HL-60 (cell line): ENCODE measurements around the gene ADAMTS1.

Experiments used
- DNase-seq, 2 experiments: peaks; one replicate each; pipeline ENCODE4 v3.0.0-alpha.2; 2010 to 2020; ENCODE audit warnings: low read depth in 1 of 2, low spot score in 1 of 2
- H3K27ac ChIP-seq: fragments of 250-450 bp; sonication (Bioruptor Pico); replicated peaks from 2 replicates; pipeline ENCODE4 v1.5.1; 2020; ENCODE audit warnings: mild to moderate bottlenecking, moderate library complexity
- H3K27me3 ChIP-seq: fragments of 250-450 bp; sonication (Bioruptor Pico); 2 replicates; pipeline ENCODE4 v1.5.1; 2021; ENCODE audit warnings: mild to moderate bottlenecking, moderate library complexity; ENCODE audit not compliant: insufficient read depth, poor library complexity, severe bottlenecking
- H3K4me3 ChIP-seq: replicated peaks from 2 replicates; pipeline ENCODE4 v1.5.1; 2011; ENCODE audit warnings: mild to moderate bottlenecking, control low read depth, low read length; ENCODE audit not compliant: insufficient read depth
- CTCF ChIP-seq: IDR thresholded peaks from one replicate; pipeline ENCODE4 v1.5.1; 2011; ENCODE audit warnings: low read length, control low read depth, inconsistent platforms; ENCODE audit not compliant: insufficient read depth
- GABPA ChIP-seq: IDR thresholded peaks from 2 replicates; pipeline ENCODE4 v1.6.1; 2012; ENCODE audit warnings: low read depth
- POLR2AphosphoS5 ChIP-seq: IDR thresholded peaks from 2 replicates; pipeline ENCODE4 v1.6.1; 2012; ENCODE audit warnings: low read depth
- REST ChIP-seq: IDR thresholded peaks from 2 replicates; pipeline ENCODE4 v1.6.1; 2012; ENCODE audit warnings: low read depth; ENCODE audit not compliant: insufficient replicate concordance
- SPI1 ChIP-seq: IDR thresholded peaks from 2 replicates; pipeline ENCODE4 v1.6.1; 2012; ENCODE audit warnings: low read depth, mild to moderate bottlenecking, borderline replicate concordance

ADAMTS1 gene

GRCh38 chr21:26847921-26848320, 2.7 kb upstream of the ADAMTS1 start:
- TF ChIP-seq GABPA, result no peak
- TF ChIP-seq POLR2AphosphoS5, result no peak
- TF ChIP-seq CTCF, result no peak
- no peak for TF ChIP-seq SPI1
- TF ChIP-seq REST, result no peak
- Histone ChIP-seq H3K27ac (no peak overlapping the region), H3K4me3 (no peak overlapping the region), H3K27me3 (peaks cover 52% of the 10 kb centered on the region)
- DNase-seq, result no peak

GRCh38 chr21:26847002-26847401, 1.8 kb upstream of the ADAMTS1 start:
- H3K27ac ChIP-seq, result no peak overlapping the region
- H3K4me3 ChIP-seq, result no peak overlapping the region
- no peak for DNase-seq

GRCh38 chr21:26846036-26846931, 1.1 kb upstream of the ADAMTS1 start:
- TF ChIP-seq POLR2AphosphoS5 (no peak), GABPA (no peak), CTCF (no peak)
- DNase-seq, result no peak
- H3K27me3 ChIP-seq, result peaks cover 52% of the 10 kb centered on the region
- H3K27ac ChIP-seq, result no peak overlapping the region
- peak overlapping the region; percentile 50 for H3K4me3 ChIP-seq

More at GRCh38 chr21:26847002-26847401, 1.8 kb upstream of the ADAMTS1 start:
- peaks cover 52% of the 10 kb centered on the region for H3K27me3 ChIP-seq
- no peak for TF ChIP-seq REST
- TF ChIP-seq SPI1, result no peak

- no peak overlapping the region for H3K27ac ChIP-seq
- DNase-seq, result no peak
- H3K4me3 ChIP-seq, result peak overlapping the region; percentile 50
- H3K27me3 ChIP-seq, result peaks cover 52% of the 10 kb centered on the region
- TF ChIP-seq REST (no peak), SPI1 (no peak), GABPA (no peak), CTCF (no peak), POLR2AphosphoS5 (no peak)
Observed at GRCh38 chr21:26845759-26846035, 488 bp upstream of the ADAMTS1 start.
